K562 (cell line): ENCODE data around the gene PLEKHG4B. TPM values are rescaled to one million over a fixed set of nuclear protein-coding genes. Genes with fewer than 3 reads are reported as not detected.
A peak's percentile ranks its signal among the peaks of the same experiment; 100 is the strongest.

Experiments used
- EHMT2 ChIP-seq: fragments of 450-650 bp; IDR thresholded peaks from 2 replicates; pipeline ENCODE4 v1.6.1; 2018; ENCODE audit warnings: antibody characterized with exemption
- ELF1 ChIP-seq: fragments of 200-800 bp; sonication (Bioruptor generic); IDR thresholded peaks from 2 replicates; pipeline ENCODE4 v1.6.1; 2016; ENCODE audit warnings: missing genetic modification characterization, missing compliant biosample characterization
- ETS2 ChIP-seq: IDR thresholded peaks from 2 replicates; pipeline ENCODE4 v1.6.1; 2016; ENCODE audit warnings: borderline replicate concordance, missing genetic modification characterization, mild to moderate bottlenecking, moderate library complexity, missing compliant biosample characterization; ENCODE audit not compliant: poor library complexity, severe bottlenecking
- JUND ChIP-seq, 2 experiments: IDR thresholded peaks; 2 replicates in 1 of 2; 3 replicates in 1 of 2; pipeline ENCODE4 v1.6.1; 2011; ENCODE audit warnings: borderline replicate concordance in 2 of 2, low read depth in 2 of 2, low read length in 2 of 2, improper control_type of control experiment in 1 of 2, missing biosample characterization in 1 of 2, missing genetic modification characterization in 1 of 2, missing genetic modification reagents in 1 of 2
- MIER1 ChIP-seq: fragments of 450-650 bp; IDR thresholded peaks from 2 replicates; pipeline ENCODE4 v1.6.1; 2016; ENCODE audit warnings: antibody characterized with exemption, mild to moderate bottlenecking, low read depth
- MXI1 ChIP-seq: IDR thresholded peaks from 2 replicates; pipeline ENCODE4 v1.6.1; 2011; ENCODE audit warnings: low read depth, mild to moderate bottlenecking, improper control_type of control experiment, low read length
- NRF1 ChIP-seq, 2 experiments: fragments of 450-650 bp; IDR thresholded peaks in 1 of 2; conservative IDR thresholded peaks in 1 of 2; 2 replicates each; pipeline ENCODE4 v1.6.1; 2014; ENCODE audit warnings: mild to moderate bottlenecking in 2 of 2
- PHF21A ChIP-seq: fragments of 450-650 bp; IDR thresholded peaks from 2 replicates; pipeline ENCODE4 v1.6.1; 2017; ENCODE audit warnings: low read depth, borderline replicate concordance
- SIRT6 ChIP-seq: IDR thresholded peaks from one replicate; pipeline ENCODE4 v1.6.1; 2012; ENCODE audit warnings: low read depth, mild to moderate bottlenecking, control low read depth, inconsistent platforms, low read length, moderate library complexity
- STAT5A ChIP-seq: IDR thresholded peaks from 2 replicates; pipeline ENCODE4 v1.6.1; 2012; ENCODE audit warnings: low read length, inconsistent platforms, borderline replicate concordance
- ZNF23 ChIP-seq: fragments of 250-450 bp; sonication (Bioruptor Pico); IDR thresholded peaks from 2 replicates; pipeline ENCODE4 v1.4.0; 2020; ENCODE audit warnings: mild to moderate bottlenecking
- ZNF408 ChIP-seq: fragments of 250-450 bp; sonication (Bioruptor Pico); IDR thresholded peaks from 2 replicates; pipeline ENCODE4 v1.4.0; 2020; ENCODE audit warnings: low read depth, mild to moderate bottlenecking, moderate library complexity
- ZNF586 ChIP-seq: fragments of 450-650 bp; formaldehyde crosslinking; conservative IDR thresholded peaks from 2 replicates; pipeline ENCODE4 v1.4.0; 2020; ENCODE audit warnings: mild to moderate bottlenecking, moderate library complexity
- ZNF75A ChIP-seq: fragments of 450-650 bp; formaldehyde crosslinking; IDR thresholded peaks from 2 replicates; pipeline ENCODE4 v1.4.0; 2020; ENCODE audit warnings: mild to moderate bottlenecking
- polyA plus RNA-seq, 8 experiments: library from polyadenylated mRNA; depleted of rRNA in 4 of 8; stranded (reverse) in 5 of 8; unstranded in 3 of 8; fragments of >200 nt; fragmentation: Nextera tagmentation in 2 of 8; fragmentation: Illumina TruSeq in 1 of 8; extraction: Ambion mirVana in 2 of 8; extraction: Trizol in 1 of 8; gene quantifications; 2 replicates each; pipeline versions ENCODE4 v1.2.1 to v1.2.3, GENCODE V29; 2011 to 2014; ENCODE audit warnings: inconsistent platforms in 1 of 8, missing spikeins in 1 of 8
- total RNA-seq, 7 experiments: library from RNA; depleted of rRNA in 6 of 7; stranded (reverse); fragments of >200 nt in 6 of 7; fragmentation: Illumina TruSeq in 2 of 7; extraction: Trizol in 2 of 7; gene quantifications; 2 replicates each; pipeline versions ENCODE4 v1.2.1 to v1.2.3, GENCODE V29; 2011 to 2021; ENCODE audit warnings: low replicate concordance in 1 of 7
- TF ChIP-seq, protein P1 (sequence below): fragments of 250-450 bp; sonication (Bioruptor Pico); IDR thresholded peaks from 2 replicates; pipeline ENCODE4 v1.5.0; 2022; ENCODE audit warnings: mild to moderate bottlenecking
- TF ChIP-seq, protein P2 (sequence below), 2 experiments: fragments of 450-650 bp; formaldehyde crosslinking in 1 of 2; IDR thresholded peaks; 2 replicates each; pipeline versions ENCODE4 v1.4.0 to v1.6.1; 2014 to 2020; ENCODE audit warnings: mild to moderate bottlenecking in 2 of 2, borderline replicate concordance in 1 of 2, low read depth in 1 of 2
- TF ChIP-seq, protein P3 (sequence below): sonication (generic); formaldehyde crosslinking; IDR thresholded peaks from 2 replicates; pipeline ENCODE4 v1.9.0; 2022; ENCODE audit warnings: mild to moderate bottlenecking, missing genetic modification reagents

Gene PLEKHG4B
- total and polyA plus RNA-seq, 9 of the 15 experiments (the other 6 are each of a cell fraction or from before 2014, with no cell fraction given), result 0.02 TPM; not detected in 8

DNA sequence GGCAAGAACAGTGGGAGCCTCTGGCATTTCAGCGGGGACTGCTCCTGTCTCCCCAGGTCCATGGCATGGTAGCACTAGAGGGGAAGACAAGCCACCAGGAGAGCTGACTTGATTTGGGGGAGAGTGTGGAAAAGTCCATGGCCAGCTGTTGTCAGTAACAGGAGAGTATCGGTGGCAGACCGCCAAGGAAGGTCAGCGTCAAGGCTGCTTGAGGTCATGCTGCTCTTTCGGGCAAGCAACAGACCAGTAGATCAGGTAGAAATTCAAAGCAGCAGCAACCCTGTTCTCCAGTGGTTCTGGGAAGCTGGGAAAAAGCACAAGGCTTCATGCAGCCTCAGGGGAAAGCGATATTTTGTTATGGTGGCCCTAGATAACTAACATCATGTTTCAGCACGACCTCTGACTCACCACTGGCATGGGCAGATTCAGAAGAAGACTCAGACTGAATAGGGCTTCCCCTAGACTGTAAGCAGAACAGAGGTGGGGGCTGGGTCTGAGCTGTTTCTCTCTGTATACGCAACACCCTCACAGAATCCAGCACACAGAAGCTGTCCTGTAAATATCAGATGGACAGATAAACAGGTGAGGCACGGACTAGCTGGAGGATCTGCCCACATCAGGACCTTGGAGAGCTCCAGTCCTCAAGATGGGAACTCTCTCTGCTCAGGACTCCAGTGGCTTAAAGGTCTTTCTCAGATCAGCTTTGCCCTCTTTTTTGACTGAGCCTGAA is 35.2 kb upstream of the PLEKHG4B start (continued):
- TF ChIP-seq ETS2 (tag) (no peak), PHF21A (no peak), MIER1 (peak; percentile 96), NRF1 (conservative IDR thresholded peaks at IDR 0.05 in 1 of 2, IDR thresholded peaks at IDR 0.05 in 1 of 2) (no peak), EHMT2 (peak; percentile 98), MXI1 (no peak), STAT5A (no peak), ELF1 (tag) (no peak), JUND (IDR thresholded peaks at IDR 0.05; ENCODE audit: borderline replicate concordance, low read depth, low read length) (no peak), JUND (tag; IDR thresholded peaks at IDR 0.05; ENCODE audit: borderline replicate concordance, low read depth, low read length) (peak; percentile 44; the same call in 1 of the 3 replicates), ZNF586 (CRISPR knock-in tag) (no peak), ZNF23 (CRISPR knock-in tag) (no peak), SIRT6 (no peak), ZNF408 (CRISPR knock-in tag) (no peak), ZNF75A (no peak)
- TF ChIP-seq, protein P1, sequence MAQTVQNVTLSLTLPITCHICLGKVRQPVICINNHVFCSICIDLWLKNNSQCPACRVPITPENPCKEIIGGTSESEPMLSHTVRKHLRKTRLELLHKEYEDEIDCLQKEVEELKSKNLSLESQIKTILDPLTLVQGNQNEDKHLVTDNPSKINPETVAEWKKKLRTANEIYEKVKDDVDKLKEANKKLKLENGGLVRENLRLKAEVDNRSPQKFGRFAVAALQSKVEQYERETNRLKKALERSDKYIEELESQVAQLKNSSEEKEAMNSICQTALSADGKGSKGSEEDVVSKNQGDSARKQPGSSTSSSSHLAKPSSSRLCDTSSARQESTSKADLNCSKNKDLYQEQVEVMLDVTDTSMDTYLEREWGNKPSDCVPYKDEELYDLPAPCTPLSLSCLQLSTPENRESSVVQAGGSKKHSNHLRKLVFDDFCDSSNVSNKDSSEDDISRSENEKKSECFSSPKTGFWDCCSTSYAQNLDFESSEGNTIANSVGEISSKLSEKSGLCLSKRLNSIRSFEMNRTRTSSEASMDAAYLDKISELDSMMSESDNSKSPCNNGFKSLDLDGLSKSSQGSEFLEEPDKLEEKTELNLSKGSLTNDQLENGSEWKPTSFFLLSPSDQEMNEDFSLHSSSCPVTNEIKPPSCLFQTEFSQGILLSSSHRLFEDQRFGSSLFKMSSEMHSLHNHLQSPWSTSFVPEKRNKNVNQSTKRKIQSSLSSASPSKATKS (CRISPR knock-in tag), result no peak
- TF ChIP-seq, protein P2, sequence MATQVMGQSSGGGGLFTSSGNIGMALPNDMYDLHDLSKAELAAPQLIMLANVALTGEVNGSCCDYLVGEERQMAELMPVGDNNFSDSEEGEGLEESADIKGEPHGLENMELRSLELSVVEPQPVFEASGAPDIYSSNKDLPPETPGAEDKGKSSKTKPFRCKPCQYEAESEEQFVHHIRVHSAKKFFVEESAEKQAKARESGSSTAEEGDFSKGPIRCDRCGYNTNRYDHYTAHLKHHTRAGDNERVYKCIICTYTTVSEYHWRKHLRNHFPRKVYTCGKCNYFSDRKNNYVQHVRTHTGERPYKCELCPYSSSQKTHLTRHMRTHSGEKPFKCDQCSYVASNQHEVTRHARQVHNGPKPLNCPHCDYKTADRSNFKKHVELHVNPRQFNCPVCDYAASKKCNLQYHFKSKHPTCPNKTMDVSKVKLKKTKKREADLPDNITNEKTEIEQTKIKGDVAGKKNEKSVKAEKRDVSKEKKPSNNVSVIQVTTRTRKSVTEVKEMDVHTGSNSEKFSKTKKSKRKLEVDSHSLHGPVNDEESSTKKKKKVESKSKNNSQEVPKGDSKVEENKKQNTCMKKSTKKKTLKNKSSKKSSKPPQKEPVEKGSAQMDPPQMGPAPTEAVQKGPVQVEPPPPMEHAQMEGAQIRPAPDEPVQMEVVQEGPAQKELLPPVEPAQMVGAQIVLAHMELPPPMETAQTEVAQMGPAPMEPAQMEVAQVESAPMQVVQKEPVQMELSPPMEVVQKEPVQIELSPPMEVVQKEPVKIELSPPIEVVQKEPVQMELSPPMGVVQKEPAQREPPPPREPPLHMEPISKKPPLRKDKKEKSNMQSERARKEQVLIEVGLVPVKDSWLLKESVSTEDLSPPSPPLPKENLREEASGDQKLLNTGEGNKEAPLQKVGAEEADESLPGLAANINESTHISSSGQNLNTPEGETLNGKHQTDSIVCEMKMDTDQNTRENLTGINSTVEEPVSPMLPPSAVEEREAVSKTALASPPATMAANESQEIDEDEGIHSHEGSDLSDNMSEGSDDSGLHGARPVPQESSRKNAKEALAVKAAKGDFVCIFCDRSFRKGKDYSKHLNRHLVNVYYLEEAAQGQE (IDR thresholded peaks at IDR 0.05; ENCODE audit: borderline replicate concordance), result peak; percentile 99
- TF ChIP-seq, protein P2 (CRISPR knock-in tag; IDR thresholded peaks at IDR 0.05; ENCODE audit: low read depth), result peak; percentile 96
- TF ChIP-seq, protein P3, sequence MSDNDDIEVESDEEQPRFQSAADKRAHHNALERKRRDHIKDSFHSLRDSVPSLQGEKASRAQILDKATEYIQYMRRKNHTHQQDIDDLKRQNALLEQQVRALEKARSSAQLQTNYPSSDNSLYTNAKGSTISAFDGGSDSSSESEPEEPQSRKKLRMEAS, result no peak
